ENCODE results near the gene ARRDC1. TPM values are rescaled to one million over a fixed set of nuclear protein-coding genes. Genes with fewer than 3 reads are reported as not detected.
A peak's percentile ranks its signal among the peaks of the same experiment; 100 is the strongest.

The ARRDC1 gene
- total RNA-seq, 1 donor from 2014 or later, result 12.9 TPM

DNA sequence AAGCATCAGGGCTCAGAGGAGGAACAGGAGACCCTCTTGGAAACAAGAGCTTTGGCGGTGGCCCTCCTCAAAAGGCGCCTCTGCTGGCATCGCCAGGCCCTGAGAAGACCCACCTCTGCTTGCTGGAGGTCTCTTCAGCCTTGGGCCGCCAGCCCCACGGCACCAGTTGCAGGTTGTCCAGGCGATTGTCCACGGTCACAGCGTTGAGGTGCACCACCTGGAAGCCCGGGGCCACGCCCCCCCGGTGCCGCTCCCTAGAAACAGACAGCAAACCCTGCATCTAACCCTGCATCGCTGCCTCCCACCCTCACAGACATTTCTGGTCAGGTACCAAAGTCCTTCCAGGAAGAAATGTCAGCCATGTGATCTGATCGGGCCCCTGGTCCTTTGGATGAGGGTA is 18.6 kb upstream of the ARRDC1 start:
- Histone ChIP-seq H3K27ac (no peak overlapping the region), H3K27me3 (no peaks in the 10 kb centered on the region), H2AFZ (replicated peaks) (no peak overlapping the region), H3K9ac (no peak overlapping the region), H3K4me3 (no peak overlapping the region), H4K20me1 (ENCODE audit: low read depth) (peaks cover 58% of the 10 kb centered on the region), H3K4me2 (no peak overlapping the region), H3K9me3 (ENCODE audit: low read depth) (no peaks in the 10 kb centered on the region), H3K79me2 (ENCODE audit: low read depth) (peaks cover 32% of the 10 kb centered on the region), H3K36me3 (no peaks in the 10 kb centered on the region), H3F3A (ENCODE audit: low read depth) (no peaks in the 10 kb centered on the region), H3K4me1 (peaks cover 8% of the 10 kb centered on the region)
- H3K4me3 Mint-ChIP-seq, result no peak overlapping the region
- peaks cover 17% of the 10 kb centered on the region for H3K4me1 Mint-ChIP-seq
- no peak overlapping the region for H3K27ac Mint-ChIP-seq
- H3K36me3 Mint-ChIP-seq, result peaks cover 23% of the 10 kb centered on the region
- TF ChIP-seq CTCF (IDR thresholded peaks at IDR 0.05) (no peak), EZH2phosphoT487 (IDR thresholded peaks at IDR 0.05) (no peak), EZH2 (IDR thresholded peaks at IDR 0.05) (no peak)
- no peak for DNase-seq (ENCODE audit: low spot score)
- H3K27me3 Mint-ChIP-seq (ENCODE audit: insufficient read depth, low read depth), result peaks cover 1% of the 10 kb centered on the region
- no peaks in the 10 kb centered on the region for H3K9me3 Mint-ChIP-seq

GRCh38 chr9:137588311-137588710 is 17.2 kb upstream of the ARRDC1 start:
- H3K9ac ChIP-seq, result no peak overlapping the region
- peaks cover 32% of the 10 kb centered on the region for H3K79me2 ChIP-seq (ENCODE audit: low read depth)
- Mint-ChIP-seq H3K27me3 (ENCODE audit: insufficient read depth, low read depth) (peaks cover 2% of the 10 kb centered on the region), H3K36me3 (peaks cover 15% of the 10 kb centered on the region), H3K9me3 (no peaks in the 10 kb centered on the region), H3K27ac (no peak overlapping the region), H3K4me3 (peak overlapping the region; percentile 91), H3K4me1 (peaks cover 20% of the 10 kb centered on the region)
- H3K27me3 ChIP-seq, result no peaks in the 10 kb centered on the region
- no peak overlapping the region for H3K27ac ChIP-seq
- no peak for DNase-seq (ENCODE audit: low spot score)
- no peak overlapping the region for H3K4me2 ChIP-seq
- H3K36me3 ChIP-seq, result no peaks in the 10 kb centered on the region
- no peak overlapping the region for H2AFZ ChIP-seq (replicated peaks)
- no peaks in the 10 kb centered on the region for H3K9me3 ChIP-seq (ENCODE audit: low read depth)
- H3K4me3 ChIP-seq, result no peak overlapping the region
- no peaks in the 10 kb centered on the region for H3F3A ChIP-seq (ENCODE audit: low read depth)
- TF ChIP-seq EZH2 (IDR thresholded peaks at IDR 0.05), result no peak
- TF ChIP-seq EZH2phosphoT487 (IDR thresholded peaks at IDR 0.05), result no peak
- no peak for TF ChIP-seq CTCF (IDR thresholded peaks at IDR 0.05)
- peaks cover 50% of the 10 kb centered on the region for H4K20me1 ChIP-seq (ENCODE audit: low read depth)
- peaks cover 8% of the 10 kb centered on the region for H3K4me1 ChIP-seq

- Histone ChIP-seq H2AFZ (replicated peaks) (no peak overlapping the region), H3K79me2 (ENCODE audit: low read depth) (peaks cover 32% of the 10 kb centered on the region), H3K9me3 (ENCODE audit: low read depth) (no peaks in the 10 kb centered on the region), H3K4me3 (peak overlapping the region; percentile 73), H4K20me1 (ENCODE audit: low read depth) (peaks cover 45% of the 10 kb centered on the region), H3K27ac (no peak overlapping the region), H3K36me3 (no peaks in the 10 kb centered on the region), H3K4me1 (peaks cover 8% of the 10 kb centered on the region), H3K27me3 (no peaks in the 10 kb centered on the region), H3K9ac (peak overlapping the region; percentile 57), H3K4me2 (peak overlapping the region; percentile 99), H3F3A (ENCODE audit: low read depth) (no peaks in the 10 kb centered on the region)
- Mint-ChIP-seq H3K9me3 (no peaks in the 10 kb centered on the region), H3K27ac (no peak overlapping the region), H3K4me3 (peak overlapping the region; percentile 91), H3K4me1 (peaks cover 24% of the 10 kb centered on the region), H3K36me3 (peaks cover 12% of the 10 kb centered on the region), H3K27me3 (ENCODE audit: insufficient read depth, low read depth) (peaks cover 2% of the 10 kb centered on the region)
- no peak for DNase-seq (ENCODE audit: low spot score)
- TF ChIP-seq CTCF (IDR thresholded peaks at IDR 0.05) (no peak), EZH2phosphoT487 (IDR thresholded peaks at IDR 0.05) (no peak), EZH2 (IDR thresholded peaks at IDR 0.05) (no peak)
Measured at GRCh38 chr9:137588891-137589290, 16.6 kb upstream of the ARRDC1 start.
